Neural cell (in vitro differentiated cells): ENCODE results near the gene EXTL1. TPM values are rescaled to one million over a fixed set of nuclear protein-coding genes. Genes with fewer than 3 reads are reported as not detected.

ENCODE experiments used
- H2AFZ ChIP-seq: fragments of 200-600, 300-800 bp; sonication (generic), shearing (Covaris generic); 2 replicates; pipeline ENCODE4 v1.6.0; 2014; ENCODE audit warnings: low read depth, mild to moderate bottlenecking, antibody characterized with exemption, low read length, moderate library complexity
- H3F3A ChIP-seq: fragments of 200-600 bp; shearing (Covaris generic); 2 replicates; pipeline ENCODE4 v1.6.1; 2016; ENCODE audit warnings: mild to moderate bottlenecking, moderate library complexity, mixed read lengths, antibody characterized with exemption, low read length; ENCODE audit not compliant: insufficient read depth, poor library complexity, severe bottlenecking
- H3K27ac ChIP-seq: fragments of 200-600, 300-800 bp; sonication (generic), shearing (Covaris generic); 2 replicates; pipeline ENCODE4 v1.5.1; 2014; ENCODE audit warnings: mild to moderate bottlenecking, low read length, moderate library complexity
- H3K27me3 ChIP-seq: fragments of 300-800, 200-600 bp; sonication (generic), shearing (Covaris generic); 2 replicates; pipeline ENCODE4 v1.6.0; 2014; ENCODE audit warnings: mild to moderate bottlenecking, low read depth, low read length, moderate library complexity; ENCODE audit not compliant: insufficient read depth
- H3K36me3 ChIP-seq: fragments of 300-800, 200-600 bp; sonication (generic), shearing (Covaris generic); 2 replicates; pipeline ENCODE4 v1.5.1; 2014; ENCODE audit warnings: mild to moderate bottlenecking, antibody characterized with exemption, low read length, moderate library complexity; ENCODE audit not compliant: insufficient read depth
- H3K4me2 ChIP-seq: fragments of 300-800, 200-600 bp; sonication (generic), shearing (Covaris generic); 2 replicates; pipeline ENCODE4 v1.6.0; 2014; ENCODE audit warnings: mild to moderate bottlenecking, low read length
- H3K4me3 ChIP-seq: fragments of 300-800, 200-600 bp; sonication (generic), shearing (Covaris generic); 2 replicates; pipeline ENCODE4 v1.5.1; 2014; ENCODE audit warnings: mild to moderate bottlenecking, low read length, moderate library complexity
- H3K79me2 ChIP-seq: fragments of 200-600 bp; shearing (Covaris generic); replicated peaks from 2 replicates; pipeline ENCODE4 v1.6.0; 2014; ENCODE audit warnings: mild to moderate bottlenecking, low read length, moderate library complexity; ENCODE audit not compliant: insufficient read depth
- H3K9ac ChIP-seq: fragments of 300-800, 200-600 bp; sonication (generic), shearing (Covaris generic); 2 replicates; pipeline ENCODE4 v1.6.1; 2016; ENCODE audit warnings: mild to moderate bottlenecking, low read length, mixed read lengths
- H3K9me2 ChIP-seq: fragments of 200-600 bp; shearing (Covaris generic); 2 replicates; pipeline ENCODE4 v1.6.1; 2016; ENCODE audit warnings: mild to moderate bottlenecking, low read length, mixed read lengths; ENCODE audit not compliant: insufficient read depth
- H3K9me3 ChIP-seq: fragments of 200-600, 300-800 bp; sonication (generic), shearing (Covaris generic); 2 replicates; pipeline ENCODE4 v1.6.1; 2016; ENCODE audit warnings: mild to moderate bottlenecking, mixed run types, low read length, moderate library complexity, mixed read lengths
- H4K20me1 ChIP-seq: fragments of 200-600 bp; shearing (Covaris generic); 2 replicates; pipeline ENCODE4 v1.6.1; 2016; ENCODE audit warnings: mild to moderate bottlenecking, mixed run types; ENCODE audit not compliant: insufficient read depth
- CTCF ChIP-seq: fragments of 450-650 bp; IDR thresholded peaks from 2 replicates; pipeline ENCODE4 v1.5.1; 2014; ENCODE audit warnings: antibody characterized with exemption, mild to moderate bottlenecking, moderate library complexity; ENCODE audit not compliant: poor library complexity, severe bottlenecking
- EP300 ChIP-seq: fragments of 450-650 bp; conservative IDR thresholded peaks from 2 replicates; pipeline ENCODE4 v1.6.1; 2014; ENCODE audit warnings: antibody characterized with exemption, mild to moderate bottlenecking, moderate library complexity; ENCODE audit not compliant: poor library complexity, severe bottlenecking
- EZH2 ChIP-seq: fragments of 200-600, 300-800 bp; shearing (Covaris generic), sonication (generic); IDR thresholded peaks from 2 replicates; pipeline ENCODE4 v1.6.1; 2014; ENCODE audit warnings: antibody characterized with exemption, low read length, borderline replicate concordance, mild to moderate bottlenecking; ENCODE audit not compliant: insufficient read depth, poor library complexity, severe bottlenecking
- MXI1 ChIP-seq: fragments of 450-650 bp; conservative IDR thresholded peaks from 2 replicates; pipeline ENCODE4 v1.6.1; 2014; ENCODE audit warnings: antibody characterized with exemption, mild to moderate bottlenecking; ENCODE audit not compliant: poor library complexity, severe bottlenecking
- POLR2AphosphoS5 ChIP-seq: IDR thresholded peaks from 2 replicates; pipeline ENCODE4 v1.6.1; 2012
- RAD21 ChIP-seq: fragments of 450-650 bp; conservative IDR thresholded peaks from 2 replicates; pipeline ENCODE4 v1.6.1; 2014; ENCODE audit warnings: antibody characterized with exemption, mild to moderate bottlenecking, moderate library complexity
- REST ChIP-seq: IDR thresholded peaks from 2 replicates; pipeline ENCODE4 v1.6.1; 2012; ENCODE audit warnings: borderline replicate concordance
- SMC3 ChIP-seq: fragments of 450-650 bp; conservative IDR thresholded peaks from 2 replicates; pipeline ENCODE4 v1.6.1; 2014; ENCODE audit warnings: antibody characterized with exemption, mild to moderate bottlenecking, moderate library complexity; ENCODE audit not compliant: poor library complexity
- TAF1 ChIP-seq: IDR thresholded peaks from 2 replicates; pipeline ENCODE4 v1.6.1; 2012; ENCODE audit warnings: low read depth
- polyA plus RNA-seq: library from polyadenylated mRNA; depleted of rRNA; stranded (reverse); fragments of >200 nt; gene quantifications from 2 replicates; pipeline ENCODE4 v1.2.3, GENCODE V29; 2014

The EXTL1 gene
- polyA plus RNA-seq, 1 donor from 2014 or later, result 2.7 TPM

- Histone ChIP-seq H3F3A (no peaks in the 10 kb centered on the region), H3K4me2 (no peak overlapping the region), H3K4me3 (no peak overlapping the region), H3K36me3 (no peaks in the 10 kb centered on the region), H3K27ac (no peak overlapping the region), H3K27me3 (no peaks in the 10 kb centered on the region), H3K9ac (no peak overlapping the region), H4K20me1 (no peaks in the 10 kb centered on the region), H3K9me2 (no peaks in the 10 kb centered on the region), H2AFZ (no peak overlapping the region), H3K79me2 (no peaks in the 10 kb centered on the region), H3K9me3 (no peaks in the 10 kb centered on the region)
- TF ChIP-seq SMC3, result peak; percentile 54
- TF ChIP-seq EZH2, result no peak
- TF ChIP-seq CTCF, result peak; percentile 42
- peak; percentile 20 for TF ChIP-seq RAD21
These were observed 11.7 kb upstream of the EXTL1 start for GRCh38 chr1:26009796-26010447.

- Histone ChIP-seq H3K4me3 (no peak overlapping the region), H3F3A (no peaks in the 10 kb centered on the region), H2AFZ (no peak overlapping the region), H3K27ac (no peak overlapping the region), H3K36me3 (no peaks in the 10 kb centered on the region), H4K20me1 (no peaks in the 10 kb centered on the region), H3K9me3 (no peaks in the 10 kb centered on the region), H3K9ac (no peak overlapping the region), H3K4me2 (no peak overlapping the region), H3K27me3 (no peaks in the 10 kb centered on the region), H3K79me2 (no peaks in the 10 kb centered on the region), H3K9me2 (no peaks in the 10 kb centered on the region)
- TF ChIP-seq POLR2AphosphoS5, result no peak
- no peak for TF ChIP-seq TAF1
- no peak for TF ChIP-seq EP300
- no peak for TF ChIP-seq RAD21
- TF ChIP-seq EZH2, result no peak
- no peak for TF ChIP-seq REST
These were observed 10.8 kb upstream of the EXTL1 start for GRCh38 chr1:26010825-26011224.

DNA sequence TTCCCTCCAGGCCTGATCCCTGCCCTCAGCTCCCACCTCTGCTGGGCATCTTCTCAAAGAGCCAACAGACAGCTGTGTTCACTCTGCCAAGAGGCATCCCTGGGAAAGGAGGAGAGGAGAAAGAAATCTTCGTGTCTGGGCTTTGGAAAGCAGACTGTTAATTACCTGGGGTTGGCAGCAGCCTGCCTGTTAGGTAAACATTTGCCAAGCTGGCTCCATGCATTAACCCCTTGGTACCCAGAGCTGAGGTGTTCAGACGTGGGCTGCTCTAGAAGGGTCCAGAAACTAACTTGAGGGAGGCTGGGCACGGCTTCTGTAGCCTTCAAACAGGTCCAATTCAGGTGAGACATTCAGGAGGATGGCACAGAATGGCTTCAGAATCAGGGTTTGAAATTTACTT, 8.7 kb upstream of the EXTL1 start:
- Histone ChIP-seq H2AFZ (no peak overlapping the region), H3K79me2 (no peaks in the 10 kb centered on the region), H3K9ac (no peak overlapping the region), H3K4me2 (no peak overlapping the region), H3K9me3 (no peaks in the 10 kb centered on the region), H4K20me1 (no peaks in the 10 kb centered on the region), H3K36me3 (no peaks in the 10 kb centered on the region), H3K27ac (no peak overlapping the region), H3K4me3 (no peak overlapping the region), H3F3A (no peaks in the 10 kb centered on the region), H3K27me3 (no peaks in the 10 kb centered on the region), H3K9me2 (no peaks in the 10 kb centered on the region)
- TF ChIP-seq CTCF (no peak), EZH2 (no peak), TAF1 (no peak), POLR2AphosphoS5 (no peak), SMC3 (no peak), RAD21 (no peak), EP300 (no peak), REST (no peak), MXI1 (no peak)
